HG02759 (cell line): Measurements from ENCODE around the gene RPS6KB1.
"Not testable (repeated sequence)": the region's sequence is repeated elsewhere in the genome, so short reads cannot be mapped to it uniquely, and the experiment has no call there.

Source experiments
- ATAC-seq: cut with Tn5 transposase; IDR thresholded peaks from one replicate; pipeline ENCODE4 v1.9.1; 2021; ENCODE audit warnings: mild to moderate bottlenecking, moderate library complexity; ENCODE audit not compliant: unreplicated experiment

The RPS6KB1 gene

GRCh38 chr17:59892924-59893675 lies at the start of gene RPS6KB1, which contains the start of gene TUBD1:
TSS of gene RPS6KB1 (plus strand) at chr17:59893121. CDS start at chr17:59893185, 64 bp downstream.
TSS of gene TUBD1 (minus strand) at chr17:59892943. CDS start at chr17:59891002, 1,941 bp downstream.
- ATAC-seq = peak; percentile 93

- ATAC-seq = no peak
These were observed 47.9 kb upstream of the RPS6KB1 start for GRCh38 chr17:59844884-59845594.

DNA sequence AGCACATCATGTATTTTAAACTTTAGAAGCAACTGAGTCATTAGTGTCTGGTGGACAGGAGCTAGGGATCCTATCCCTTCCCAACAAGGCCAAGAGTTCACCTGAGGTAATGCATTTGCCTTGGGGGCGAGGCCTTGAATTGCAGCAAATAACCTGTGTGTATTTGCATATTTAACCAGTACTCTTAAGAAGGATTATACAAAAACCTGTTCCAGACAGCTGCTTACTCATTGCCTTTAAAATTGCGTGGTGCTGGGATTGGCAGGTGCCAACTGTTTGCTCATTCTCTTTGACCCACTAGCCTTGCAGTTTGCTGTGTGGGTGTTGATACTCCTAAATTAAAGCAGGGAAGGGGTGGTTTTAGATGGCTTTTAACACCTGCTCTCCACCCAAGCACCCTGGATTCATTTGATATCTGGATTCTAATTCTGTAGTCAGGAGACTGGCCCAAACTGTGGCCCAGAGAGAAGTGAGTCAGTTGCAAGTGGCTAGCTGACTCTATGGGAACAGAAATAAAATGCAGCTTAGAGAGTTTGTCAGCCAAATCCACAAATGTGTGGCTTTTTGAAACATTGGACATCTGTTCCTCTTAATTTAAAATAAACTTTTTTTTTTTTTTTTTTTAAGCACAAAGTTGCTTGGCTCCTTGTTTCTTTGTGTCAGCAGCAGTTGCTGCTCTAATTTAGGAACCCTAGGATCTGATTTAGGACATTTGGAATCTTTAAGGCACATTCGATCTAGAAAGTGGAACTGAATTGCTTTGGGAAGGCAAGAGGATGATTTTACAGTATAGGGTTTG lies 47.1 kb upstream of the RPS6KB1 start:
- ATAC-seq = no peak

- peak; percentile 36 for ATAC-seq
These were observed 46.3 kb upstream of the RPS6KB1 start for GRCh38 chr17:59846394-59847165.

- no peak for ATAC-seq
These were observed 44.6 kb upstream of the RPS6KB1 start for GRCh38 chr17:59848385-59848668.

DNA sequence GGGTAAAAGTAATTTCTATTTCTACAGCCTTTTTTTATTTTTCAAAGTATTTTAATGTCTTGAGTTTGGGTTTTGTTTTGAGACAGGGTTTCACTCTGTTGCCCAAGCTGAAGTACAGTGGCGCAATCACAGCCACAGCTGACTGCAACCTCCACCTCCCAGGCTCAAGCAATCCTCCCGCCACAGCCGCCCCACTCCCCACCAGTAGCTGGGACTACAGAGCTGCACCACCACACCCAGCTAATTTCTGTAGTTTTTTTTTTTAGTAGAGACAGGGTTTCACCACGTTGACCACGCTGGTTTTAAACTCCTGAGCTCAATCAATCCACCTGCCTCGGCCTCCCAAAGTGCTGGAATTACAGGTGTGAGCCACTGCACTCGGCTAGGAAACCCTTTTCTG lies 44.1 kb upstream of the RPS6KB1 start:
- ATAC-seq = peak; percentile 54

- ATAC-seq = not testable (repeated sequence)
These were observed 42.6 kb upstream of the RPS6KB1 start for GRCh38 chr17:59850311-59850710.

GRCh38 chr17:59851439-59852375 lies 41.2 kb upstream of the RPS6KB1 start:
- ATAC-seq = no peak

DNA sequence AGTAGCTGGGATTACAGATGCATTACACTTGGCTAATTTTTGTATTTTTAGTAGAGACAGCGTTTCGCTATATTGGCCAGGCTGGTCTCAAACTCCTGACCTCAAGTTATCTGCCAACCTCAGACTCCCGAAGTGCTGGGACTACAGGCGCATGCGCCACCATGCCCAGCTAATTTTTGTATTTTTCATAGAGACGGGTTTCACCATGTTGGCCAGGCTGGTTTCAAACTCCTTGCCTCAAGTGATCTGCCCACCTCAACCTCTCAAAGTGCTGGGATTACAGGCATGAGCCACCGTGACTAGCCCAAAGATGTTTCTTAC lies 40.1 kb upstream of the RPS6KB1 start:
- ATAC-seq = not testable (repeated sequence)

GRCh38 chr17:59853168-59853918 lies 39.6 kb upstream of the RPS6KB1 start:
- ATAC-seq = no peak

- not testable (repeated sequence) for ATAC-seq
These were observed 38.8 kb upstream of the RPS6KB1 start for GRCh38 chr17:59853919-59854729.

GRCh38 chr17:59856859-59857794 lies 35.8 kb upstream of the RPS6KB1 start:
- ATAC-seq = no peak

GRCh38 chr17:59858167-59858816 lies 34.6 kb upstream of the RPS6KB1 start:
- no peak for ATAC-seq

- no peak for ATAC-seq
These were observed 34.0 kb upstream of the RPS6KB1 start for GRCh38 chr17:59858932-59859331.

GRCh38 chr17:59859444-59860025 lies 33.4 kb upstream of the RPS6KB1 start:
- no peak for ATAC-seq

DNA sequence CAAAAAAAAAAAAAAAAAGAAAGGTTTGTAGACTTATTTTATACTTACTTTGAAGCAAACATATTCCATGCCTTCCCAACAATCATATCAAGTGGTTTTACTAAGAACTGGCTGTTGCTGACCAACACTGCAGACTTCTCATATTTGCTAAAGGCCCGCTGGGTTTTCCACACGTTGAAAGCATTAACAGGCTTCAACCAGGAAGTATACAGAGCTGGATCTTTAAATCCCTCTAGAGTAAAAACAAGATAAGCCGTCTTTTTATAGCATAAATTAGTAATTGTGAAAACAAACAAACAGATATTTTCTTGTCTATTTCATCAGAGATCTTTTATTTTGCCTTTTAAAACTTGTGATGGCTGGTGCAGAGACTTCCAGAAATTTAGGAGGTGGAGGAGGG lies 29.3 kb upstream of the RPS6KB1 start:
- no peak for ATAC-seq

- no peak for ATAC-seq
These were observed 23.0 kb upstream of the RPS6KB1 start for GRCh38 chr17:59869941-59870218.
